Activated T-cell treated with anti-CD3 and anti-CD28 coated beads for 1 hour (primary cell): ENCODE results near the gene TRAM2.
"Not testable (repeated sequence)": the region's sequence is repeated elsewhere in the genome, so short reads cannot be mapped to it uniquely, and the experiment has no call there.

Experiments
- DNase-seq: peaks from one replicate; pipeline ENCODE4 v3.0.0-alpha.2; 2020; ENCODE audit warnings: low read depth

Gene TRAM2

DNA sequence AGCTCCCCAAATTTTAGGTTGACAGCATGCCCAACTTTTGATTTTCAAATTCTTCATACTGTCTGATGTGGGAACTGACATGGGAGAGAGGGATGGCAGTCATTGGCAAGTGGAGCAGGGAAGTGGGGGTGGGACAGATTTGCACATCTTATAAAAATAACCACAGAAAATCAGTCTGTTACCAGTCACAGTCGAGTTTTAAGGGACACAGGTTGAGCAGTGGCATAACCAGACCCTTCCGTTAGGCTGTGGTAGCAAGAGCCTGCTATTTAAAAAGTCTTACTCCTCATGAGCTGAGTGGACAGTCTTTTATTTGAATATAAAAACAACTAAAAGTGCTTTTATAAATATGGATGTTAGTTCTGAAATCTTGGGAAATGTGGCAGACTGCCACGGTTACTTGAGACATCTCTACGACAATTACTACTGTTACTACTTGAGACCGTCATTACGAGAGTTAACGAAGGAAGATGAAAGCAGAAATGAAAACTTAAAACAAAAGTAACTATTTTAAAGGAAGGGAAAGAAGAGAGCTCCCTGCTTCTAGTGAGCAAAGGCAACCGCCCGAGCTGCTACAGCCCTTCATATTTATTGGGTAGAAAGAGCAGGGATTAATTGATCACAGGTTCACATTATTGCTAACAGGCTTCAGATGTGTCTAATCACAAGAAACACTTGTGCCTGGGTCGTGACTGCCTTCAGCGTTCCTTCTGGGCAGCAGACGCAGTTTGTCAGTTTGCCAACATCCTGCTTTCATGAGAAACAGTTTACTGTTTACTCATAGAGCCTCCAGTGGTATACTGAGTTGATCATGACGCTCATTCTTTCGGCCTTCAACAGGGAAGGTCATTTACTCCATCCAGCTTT, 85.4 kb downstream of the TRAM2 start:
- no peak for DNase-seq

DNA sequence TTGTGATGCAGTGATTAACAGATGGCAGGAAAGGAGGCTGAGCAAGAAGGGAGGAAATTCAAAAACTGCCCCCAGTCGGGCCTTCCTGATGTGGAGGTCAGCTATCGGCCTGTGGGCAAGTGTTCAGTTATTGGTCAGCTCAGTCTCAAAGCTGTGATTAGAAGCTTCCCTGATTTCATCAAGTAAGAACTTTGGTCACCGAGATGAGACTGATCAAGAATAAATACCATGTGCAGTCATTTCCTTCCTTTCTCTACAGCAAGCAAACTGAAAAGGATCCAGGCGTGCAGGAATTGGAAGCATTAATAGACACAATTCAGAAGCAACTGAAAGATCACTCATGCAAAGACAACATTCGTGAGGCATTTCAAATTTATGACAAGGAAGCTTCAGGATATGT, 87.0 kb downstream of the TRAM2 start:
- DNase-seq, result no peak

DNA sequence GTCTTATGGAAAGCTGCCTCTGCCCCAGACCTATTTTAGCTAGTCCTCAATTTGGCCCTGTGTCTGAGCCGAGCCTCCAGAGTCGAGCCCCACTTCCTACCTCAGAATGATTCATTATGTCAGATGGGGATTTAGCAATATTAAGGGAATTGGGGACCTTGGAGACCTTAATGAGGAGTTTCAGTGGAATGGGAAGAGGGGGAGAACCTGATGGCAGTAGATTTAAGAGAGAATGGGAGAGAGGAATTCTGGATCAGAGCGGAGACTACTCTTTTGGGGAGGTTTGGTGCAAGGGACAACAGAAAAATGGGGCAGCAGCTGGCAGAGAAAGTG, 93.2 kb downstream of the TRAM2 start:
- DNase-seq, result no peak

DNA sequence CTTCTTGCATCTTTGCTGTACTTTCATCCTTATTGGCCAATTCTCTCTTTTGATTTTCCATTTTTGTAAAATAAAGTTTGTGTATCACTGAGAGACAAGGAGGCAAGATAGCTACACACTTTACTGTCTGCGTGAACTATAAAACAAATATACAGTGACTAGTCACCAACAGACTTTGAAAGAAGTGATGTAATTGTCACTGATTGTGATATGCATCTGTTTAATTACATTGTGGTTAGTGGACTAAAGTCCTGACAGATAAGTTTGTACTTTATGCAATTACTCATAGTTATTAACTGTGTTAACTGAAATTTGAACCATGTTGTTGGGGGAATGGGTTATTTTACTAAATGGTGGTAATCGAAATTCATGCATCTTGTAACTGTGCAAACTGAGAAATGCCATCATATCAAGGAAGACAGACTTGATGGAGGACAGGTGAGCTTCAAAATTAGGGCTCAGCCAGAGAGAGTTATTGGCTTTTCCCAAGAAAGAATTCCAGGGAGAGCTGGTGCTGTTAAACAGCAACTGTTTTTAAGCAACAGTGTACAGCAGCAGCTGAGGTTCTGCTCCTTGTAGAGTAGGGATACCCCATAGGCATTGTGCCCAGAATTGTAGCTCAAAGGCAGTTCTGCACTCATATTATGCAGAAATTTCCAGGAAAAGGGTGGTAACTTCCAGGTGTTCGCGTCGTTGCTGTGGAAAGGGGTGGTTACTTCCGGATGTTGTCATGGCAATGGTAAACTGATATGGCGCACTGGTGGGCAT, 93.8 kb downstream of the TRAM2 start:
- DNase-seq, result no peak

DNA sequence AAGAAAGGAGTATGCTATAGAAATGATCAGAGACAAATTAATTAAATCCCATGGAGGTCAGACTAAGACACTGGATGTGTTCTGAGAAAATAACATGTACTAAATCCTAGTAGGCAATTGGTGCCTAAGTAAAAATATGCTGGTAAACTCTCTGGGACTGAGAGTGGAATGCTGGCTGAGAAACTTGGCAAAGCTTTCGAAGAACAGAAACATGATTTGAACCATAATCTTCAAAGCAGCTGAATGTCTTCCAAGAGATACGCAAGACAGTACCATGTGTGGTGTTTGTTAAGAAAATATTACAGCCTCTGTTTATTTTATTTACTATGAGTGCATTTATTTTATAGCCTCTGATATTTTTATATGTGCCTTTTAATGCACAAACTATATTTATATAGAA, 101.6 kb downstream of the TRAM2 start:
- DNase-seq, result no peak

DNA sequence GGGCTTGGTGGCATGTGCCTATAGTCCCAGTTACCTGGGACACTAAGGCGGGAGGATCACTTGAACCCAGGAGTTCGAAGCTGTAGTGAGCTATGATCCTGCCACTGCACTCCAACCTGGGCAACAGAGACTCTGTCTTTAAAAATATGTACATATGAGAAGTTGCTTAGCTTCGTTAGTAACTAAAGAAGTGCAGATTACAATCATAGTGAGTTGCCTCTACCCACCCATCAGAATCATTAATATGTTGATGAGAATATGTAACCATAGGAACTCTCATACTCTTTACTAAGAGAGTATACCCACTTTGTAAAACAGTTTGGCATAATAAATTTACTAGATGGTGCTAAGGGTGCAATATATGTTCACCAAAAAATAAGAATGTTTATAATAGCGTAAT, 102.7 kb downstream of the TRAM2 start:
- DNase-seq, result no peak

DNA sequence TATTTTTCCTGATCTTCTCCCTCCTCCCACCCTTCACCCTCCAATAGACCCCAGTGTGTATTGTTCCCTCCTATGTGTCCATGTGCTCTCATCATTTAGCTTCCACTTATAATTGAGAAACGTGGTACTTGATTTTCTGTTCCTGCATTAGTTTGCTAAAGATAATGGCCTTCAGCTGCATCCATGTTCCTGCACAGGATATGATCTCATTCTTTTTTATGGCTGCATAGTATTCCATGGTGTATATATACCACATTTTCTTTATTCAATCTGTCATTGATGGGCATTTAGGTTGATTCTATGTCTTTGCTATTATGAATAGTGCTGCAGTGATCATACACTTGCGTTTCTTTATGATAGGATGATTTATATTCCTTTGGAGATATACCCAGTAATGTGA, 115.7 kb downstream of the TRAM2 start:
- not testable (repeated sequence) for DNase-seq

DNA sequence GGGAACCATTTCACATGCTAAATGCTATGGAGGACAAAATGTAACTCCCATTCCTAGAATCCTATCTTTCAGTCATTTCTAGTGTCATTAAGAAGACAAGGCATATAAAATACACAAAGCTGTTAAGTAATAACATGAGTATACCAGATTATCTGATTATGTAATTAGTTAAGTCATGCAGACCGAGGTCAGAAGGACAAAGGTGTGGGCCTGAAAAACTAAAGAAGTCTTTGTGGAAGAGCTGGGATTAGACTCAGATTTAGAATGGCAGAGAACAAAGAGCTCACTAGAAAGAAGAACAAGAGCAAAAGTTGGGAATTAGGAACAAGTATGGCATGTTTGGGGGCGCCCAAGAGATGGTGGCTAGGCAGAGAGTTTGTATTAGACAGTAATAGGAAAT, 119.8 kb downstream of the TRAM2 start:
- no peak for DNase-seq

DNA sequence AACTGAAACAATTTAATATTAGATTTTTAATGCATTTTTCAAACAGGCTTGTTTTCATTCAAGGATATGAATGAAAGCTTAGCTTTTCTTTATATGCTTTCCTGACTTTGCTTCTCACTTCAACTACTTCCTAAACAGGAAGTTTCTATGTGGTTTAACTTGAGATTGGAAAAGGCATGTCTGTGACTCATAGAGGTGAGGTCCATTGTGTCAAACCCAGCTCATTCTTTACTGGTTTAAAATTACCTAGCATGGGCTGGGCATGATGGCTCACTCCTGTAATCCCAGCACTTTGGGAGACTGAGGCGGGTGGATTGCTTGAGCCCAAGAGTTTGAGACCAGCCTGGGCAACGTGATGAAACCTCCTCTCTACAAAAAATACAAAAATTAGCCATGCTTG, 122.3 kb downstream of the TRAM2 start:
- DNase-seq, result no peak
